ENCODE data around the gene FAM3A. TPM values are rescaled to one million over a fixed set of nuclear protein-coding genes. Genes with fewer than 3 reads are reported as not detected.

The FAM3A gene
- total and polyA plus RNA-seq, 2 of the 4 experiments (the other 2 are of a cell fraction) = 14.0 to 47.2 TPM

- no peak for DNase-seq
- CTCF ChIA-PET = no interaction called here
- BruUV-seq (replicated peaks) = no TSS peak
Observed at GRCh38 chrX:154515090-154515965, 704 bp downstream of the FAM3A start.

More at GRCh38 chrX:154515090-154515965, 704 bp downstream of the FAM3A start:
- Histone ChIP-seq H3K14ac (replicated peaks; ENCODE audit: low read depth, low read length) (peak overlapping the region; percentile 68), H3K18ac (ENCODE audit: low read depth, low read length) (no peak overlapping the region; the same call in 1 of the 2 replicates), H2AFZ (replicated peaks; ENCODE audit: low read length, poor library complexity) (peak overlapping the region; percentile 85), H3K23ac (ENCODE audit: low read depth, low read length) (peak overlapping the region; percentile 78), H3K9me1 (ENCODE audit: insufficient read depth, low read length) (peaks cover 3% of the 10 kb centered on the region), H3K36me3 (ENCODE audit: control insufficient read depth, insufficient read depth, low read length) (no peaks in the 10 kb centered on the region; the same call in 1 of the 2 replicates), H2AK5ac (ENCODE audit: low read depth, low read length) (peak overlapping the region; percentile 81), H3K27ac (ENCODE audit: insufficient read depth, low read length) (peak overlapping the region; percentile 91), H3K4ac (ENCODE audit: low read depth, low read length) (peak overlapping the region; percentile 58), H2AK9ac (replicated peaks; ENCODE audit: low read depth, low read length, poor library complexity) (peak overlapping the region; percentile 31), H2BK5ac (ENCODE audit: low read depth, low read length, poor library complexity, severe bottlenecking) (peak overlapping the region; percentile 71), H3K4me1 (ENCODE audit: control insufficient read depth, insufficient read depth, low read length) (peaks cover 8% of the 10 kb centered on the region; the same call in 1 of the 2 replicates), H3K27me3 (ENCODE audit: control insufficient read depth, insufficient read depth, low read length) (no peaks in the 10 kb centered on the region), H4K5ac (ENCODE audit: low read depth, low read length) (no peak overlapping the region; the same call in 1 of the 2 replicates), H2BK20ac (ENCODE audit: low read depth, low read length) (no peak overlapping the region), H2BK120ac (ENCODE audit: low read depth, low read length) (no peak overlapping the region), H3K56ac (ENCODE audit: extremely low read depth, insufficient read depth, low read length) (peak overlapping the region; percentile 71; the same call in 1 of the 2 replicates), H4K91ac (ENCODE audit: insufficient read depth, low read depth, low read length) (peak overlapping the region; percentile 51), H3K79me1 (ENCODE audit: low read depth in 1 of 2, low read length in 2 of 2) (peaks cover 8 to 12% of the 10 kb centered on the region in 2 experiments; a peak in 2 of 4 replicates), H3K9ac (ENCODE audit: low read depth, low read length) (peak overlapping the region; percentile 79), H3K4me2 (ENCODE audit: low read depth, low read length) (peak overlapping the region; percentile 94), H4K8ac (ENCODE audit: low read depth in 2 of 2, low read length in 2 of 2) (peak overlapping the region in 1 of 2 experiments; percentile 69; a peak in 2 of 4 replicates), H3K9me3 (ENCODE audit: control insufficient read depth, insufficient read depth, low read length) (no peaks in the 10 kb centered on the region), H3K4me3 (ENCODE audit: insufficient read depth, low read depth, low read length) (peak overlapping the region; percentile 87), H2BK15ac (ENCODE audit: low read depth, low read length) (no peak overlapping the region), H4K20me1 (ENCODE audit: insufficient read depth, low read length) (no peaks in the 10 kb centered on the region)
- dilution Hi-C loops (cut with HindIII; ENCODE audit: low sequenced_read_pairs, unreplicated experiment) = no loop called here
- ATAC-seq (ENCODE audit: low read depth) = no peak
- 26% methylated on average over 5 of the region's 34 CpGs; no CpG with 5 or more reads in 1 of the 2 experiments for WGBS, 2 experiments (ENCODE audit: extremely low coverage in 2 of 2, insufficient read length in 1 of 2)
- peak; percentile 6; the same call in 1 of the 2 replicates for TF ChIP-seq MXI1 (IDR thresholded peaks at IDR 0.05; ENCODE audit: borderline replicate concordance, low read depth, low read length)
- TF ChIP-seq MAZ (IDR thresholded peaks at IDR 0.05; ENCODE audit: borderline replicate concordance, low read depth, low read length) = no peak
- no peak for TF ChIP-seq CHD1 (IDR thresholded peaks at IDR 0.05; ENCODE audit: low read depth, low read length)
- POLR2A ChIA-PET (ENCODE audit: unreplicated experiment) = no interaction called here
- intact Hi-C loops (cut with micrococcal nuclease) = no loop called here
- in situ Hi-C loops (cut with MboI; ENCODE audit: low sequenced_read_pairs) = no loop called here
